A549 (cell line): ENCODE data around the gene VDR.

Experiments used
- CHD4 ChIP-seq: fragments of 200-600 bp; sonication (generic); IDR thresholded peaks from 2 replicates; pipeline ENCODE4 v1.6.1; 2016; ENCODE audit warnings: antibody characterized with exemption, mild to moderate bottlenecking, borderline replicate concordance
- CTCF ChIP-seq: fragments of >200 bp; sonication (Bioruptor Twin); formaldehyde crosslinking; IDR thresholded peaks from 3 replicates; pipeline ENCODE4 v1.5.1; 2016
- ESRRA ChIP-seq: fragments of 150-350 bp; IDR thresholded peaks from 2 replicates; pipeline ENCODE4 v1.6.1; 2014; ENCODE audit warnings: mild to moderate bottlenecking, low read length, borderline replicate concordance
- HDAC2 ChIP-seq: fragments of 200-600 bp; sonication (generic); IDR thresholded peaks from 2 replicates; pipeline ENCODE4 v1.6.1; 2016
- SMC3 ChIP-seq: fragments of >200 bp; sonication (Bioruptor Twin); formaldehyde crosslinking; IDR thresholded peaks from 3 replicates; pipeline ENCODE4 v1.6.1; 2018; ENCODE audit warnings: inconsistent platforms

- TF ChIP-seq CHD4 (no peak), HDAC2 (no peak), CTCF (no peak), SMC3 (no peak), ESRRA (no peak)
Observed at GRCh38 chr12:47912556-47912955, 7.8 kb upstream of the VDR start.
